NCI-H526 treated with DMSO at 0.1 percent for 48 hours (cell line): Measurements from ENCODE around the gene RAB31.

Source experiments
- DNase-seq: peaks from one replicate; lab custom pipeline; 2025; lab: John Stamatoyannopoulos, UW

Gene RAB31

GRCh38 chr18:9737472-9738121, 29.5 kb downstream of the RAB31 start:
- DNase-seq, result peak; percentile 1

- no peak for DNase-seq
These were observed 30.3 kb downstream of the RAB31 start for GRCh38 chr18:9738266-9738969.

DNA sequence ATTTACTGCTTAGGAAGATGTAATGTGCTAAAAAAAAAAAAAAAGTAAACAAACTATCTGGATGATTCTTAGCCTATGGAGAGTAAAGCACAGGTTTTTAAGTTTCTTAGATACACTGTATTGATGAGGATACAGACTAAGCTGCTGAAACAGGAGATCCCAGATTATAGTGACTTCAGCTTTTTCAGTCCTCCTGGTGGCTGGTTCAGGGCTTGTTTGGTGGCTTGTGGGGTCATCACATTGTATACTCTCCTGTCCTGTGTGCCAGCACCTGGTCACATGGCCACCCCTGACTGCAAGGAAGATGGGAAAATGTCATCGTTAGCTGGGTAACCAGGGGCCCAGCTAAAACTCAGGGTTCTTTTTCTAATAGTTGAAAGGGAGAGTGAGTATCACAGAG, 31.4 kb downstream of the RAB31 start:
- DNase-seq, result no peak

GRCh38 chr18:9740071-9740470, 32.0 kb downstream of the RAB31 start:
- no peak for DNase-seq

GRCh38 chr18:9741406-9741792, 33.3 kb downstream of the RAB31 start:
- DNase-seq, result no peak

GRCh38 chr18:9741793-9742523, 33.9 kb downstream of the RAB31 start:
- DNase-seq, result no peak

GRCh38 chr18:9742524-9743131, 34.5 kb downstream of the RAB31 start:
- no peak for DNase-seq

DNA sequence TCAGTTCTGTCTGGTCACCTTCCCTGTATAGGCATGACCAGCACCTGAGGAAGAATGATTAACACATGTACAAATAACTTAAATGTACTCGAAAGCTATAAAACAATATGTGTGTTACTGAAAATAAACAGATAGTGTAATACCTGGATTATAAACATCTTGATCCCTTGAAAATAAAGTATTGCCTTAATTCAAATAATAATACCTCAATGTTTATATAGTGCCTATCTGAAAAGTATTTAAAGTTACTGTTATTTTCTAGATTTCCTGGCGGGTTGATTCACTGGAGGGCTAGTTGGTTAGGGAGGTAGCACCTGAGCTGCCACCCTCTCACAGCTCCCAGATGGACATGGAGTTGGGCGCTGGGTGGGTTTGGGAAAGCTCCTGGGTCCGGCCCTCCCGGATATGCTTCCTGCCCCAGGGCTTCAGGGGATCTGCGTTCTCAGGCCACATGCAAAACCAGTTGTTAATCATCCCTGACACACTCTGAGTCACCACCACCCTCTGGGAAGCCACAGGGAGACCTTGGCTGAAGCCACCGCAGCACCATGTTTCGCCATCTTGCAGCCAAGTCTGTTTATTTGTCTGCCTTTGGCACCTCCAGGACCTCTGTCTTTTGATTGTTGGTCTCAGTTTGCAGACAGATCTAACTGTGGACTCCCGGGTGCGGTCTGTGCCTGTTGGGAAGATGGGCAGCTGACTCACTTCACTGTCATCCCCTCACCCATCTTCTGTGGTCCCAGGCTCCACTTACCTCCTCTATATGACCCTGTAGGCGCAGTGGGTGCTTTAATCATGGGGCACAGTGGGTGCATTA, 35.3 kb downstream of the RAB31 start:
- no peak for DNase-seq

GRCh38 chr18:9746958-9747357, 38.9 kb downstream of the RAB31 start:
- no peak for DNase-seq

DNA sequence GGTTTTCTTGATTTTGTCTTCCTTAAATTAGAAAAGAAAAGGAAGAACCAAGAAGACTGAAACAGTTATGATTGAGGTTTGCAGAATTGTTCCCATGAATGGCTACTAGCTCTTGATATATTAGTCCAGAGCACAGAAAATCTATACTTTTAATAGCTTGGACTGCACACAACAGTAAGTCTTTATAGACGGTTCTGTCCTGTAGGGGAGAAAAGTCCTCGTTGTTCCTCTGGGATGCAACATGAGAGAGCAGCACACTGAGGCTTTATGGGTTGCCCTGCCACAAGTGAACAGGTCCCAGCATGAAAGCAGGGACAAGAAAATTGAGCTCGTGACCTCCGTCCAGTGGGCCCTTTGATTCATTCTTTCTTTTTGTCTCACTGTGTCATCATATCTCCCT, 41.5 kb downstream of the RAB31 start:
- DNase-seq, result no peak

DNA sequence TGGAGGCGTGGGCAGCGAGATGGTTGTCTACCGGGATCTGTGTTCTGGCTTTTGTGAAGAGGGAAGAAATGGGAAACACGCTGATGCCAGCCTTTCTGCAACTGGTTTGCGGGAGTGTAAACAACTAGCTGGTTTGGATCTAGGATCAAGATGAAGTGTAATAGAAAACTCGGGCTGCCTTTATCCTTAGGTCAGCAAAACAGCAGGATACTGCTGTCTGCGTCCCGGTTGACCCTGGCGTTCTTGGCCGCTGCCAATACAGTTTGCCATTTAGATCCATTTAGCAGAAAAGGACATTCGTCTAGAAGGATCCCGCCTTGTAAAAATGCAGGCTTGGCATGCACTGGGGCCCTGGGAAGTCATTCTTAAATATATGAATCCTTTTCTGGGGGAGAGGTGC, 42.0 kb downstream of the RAB31 start:
- DNase-seq, result no peak

- DNase-seq, result no peak
These were observed 42.7 kb downstream of the RAB31 start for GRCh38 chr18:9750606-9751304.

DNA sequence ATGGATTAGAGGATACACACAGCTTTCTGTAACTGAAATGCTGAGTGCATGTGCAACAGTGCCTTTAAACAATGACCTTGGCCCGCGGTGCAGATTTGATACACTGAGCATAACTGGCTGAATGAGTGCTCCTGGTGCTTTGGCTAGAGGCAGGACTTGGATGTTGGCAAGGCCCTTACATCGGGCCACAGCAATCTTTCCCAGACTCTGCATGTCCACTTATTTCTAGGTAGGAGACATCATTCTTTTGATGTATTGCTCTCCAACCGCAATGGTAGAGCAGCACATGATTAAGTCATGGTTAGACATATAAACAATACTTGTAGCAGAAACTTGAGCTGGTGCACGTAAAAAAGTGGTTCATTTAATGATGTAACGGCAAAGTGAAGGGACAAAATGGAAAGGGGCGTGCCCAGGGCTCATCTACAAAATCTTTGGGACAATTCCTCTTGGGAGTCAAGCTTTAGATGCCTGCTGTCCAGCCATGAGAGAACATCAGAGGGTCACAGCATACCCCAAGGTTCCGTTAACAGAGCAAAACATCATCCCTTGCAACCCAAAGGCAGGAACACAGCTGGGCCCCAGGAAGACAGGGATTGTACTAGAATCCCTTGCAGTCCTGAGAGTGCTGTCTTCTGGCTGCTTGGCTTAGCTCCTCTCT, 43.4 kb downstream of the RAB31 start:
- no peak for DNase-seq

DNA sequence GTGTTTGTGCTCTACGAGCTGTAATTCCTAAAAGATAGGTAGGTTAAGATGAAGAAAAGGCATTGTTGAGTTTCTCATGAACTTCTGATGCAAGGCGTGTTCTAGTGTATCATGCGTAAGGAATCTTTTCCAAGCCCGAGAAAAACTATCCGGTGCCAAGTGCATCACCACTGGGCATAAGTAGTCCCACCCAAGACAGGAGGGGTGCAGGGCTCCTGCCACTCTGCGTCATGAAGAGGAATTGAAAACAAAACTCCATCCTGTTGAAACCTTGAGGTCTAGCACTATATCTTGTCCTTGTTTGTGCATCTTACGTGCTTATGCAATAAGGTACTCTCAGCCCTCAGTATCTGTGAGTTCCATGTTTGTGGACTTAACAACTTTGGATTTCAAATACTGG, 45.7 kb downstream of the RAB31 start:
- DNase-seq, result no peak

GRCh38 chr18:9755110-9755509, 47.0 kb downstream of the RAB31 start:
- DNase-seq, result no peak

GRCh38 chr18:9755615-9756014, 47.5 kb downstream of the RAB31 start:
- DNase-seq, result no peak

DNA sequence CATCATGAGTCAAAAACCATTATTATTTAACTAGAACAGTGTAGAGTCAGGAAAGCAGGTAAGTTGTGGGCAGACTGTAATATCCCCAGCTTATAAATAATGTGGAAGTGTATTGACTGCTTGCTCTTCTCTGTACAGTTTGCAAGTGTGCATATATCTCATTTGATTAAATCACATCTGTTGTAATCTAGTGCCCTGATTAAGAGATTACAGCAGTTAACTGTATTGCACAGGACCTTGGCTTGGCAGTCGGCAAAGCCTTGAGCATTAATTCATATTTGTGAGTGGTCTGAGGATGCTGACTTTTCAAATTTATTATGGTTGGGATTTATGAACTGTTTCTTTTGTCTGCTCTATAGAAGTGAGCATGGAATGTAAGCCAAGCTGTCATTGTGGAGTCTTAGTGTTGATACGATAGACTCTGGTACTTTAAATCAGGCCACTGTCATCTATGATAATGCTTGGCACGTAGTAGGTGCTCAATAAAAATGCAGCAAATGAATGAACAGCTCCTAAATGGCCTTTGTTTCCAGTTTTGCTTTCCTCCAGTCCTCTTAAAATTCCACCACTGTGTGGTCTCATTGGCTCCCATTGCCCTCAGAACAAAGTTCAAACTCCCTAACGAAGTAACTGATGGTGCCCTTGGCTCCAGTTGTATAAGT, 48.3 kb downstream of the RAB31 start:
- no peak for DNase-seq

GRCh38 chr18:9756933-9757470, 48.9 kb downstream of the RAB31 start:
- no peak for DNase-seq

GRCh38 chr18:9757827-9758621, 49.9 kb downstream of the RAB31 start:
- DNase-seq, result no peak
